Stimulated activated CD8-positive, alpha-beta memory T cell treated with anti-CD3 and anti-CD28 coated beads, Interleukin-12 subunit alpha, Interleukin-12 subunit beta, amount 100 ng/mL, for 4 hours (primary cell): ENCODE data around the gene BFSP1.

Source experiments
- DNase-seq: peaks from one replicate; pipeline ENCODE4 v3.0.0-alpha.2; 2020; ENCODE audit warnings: low read depth

BFSP1 gene

DNA sequence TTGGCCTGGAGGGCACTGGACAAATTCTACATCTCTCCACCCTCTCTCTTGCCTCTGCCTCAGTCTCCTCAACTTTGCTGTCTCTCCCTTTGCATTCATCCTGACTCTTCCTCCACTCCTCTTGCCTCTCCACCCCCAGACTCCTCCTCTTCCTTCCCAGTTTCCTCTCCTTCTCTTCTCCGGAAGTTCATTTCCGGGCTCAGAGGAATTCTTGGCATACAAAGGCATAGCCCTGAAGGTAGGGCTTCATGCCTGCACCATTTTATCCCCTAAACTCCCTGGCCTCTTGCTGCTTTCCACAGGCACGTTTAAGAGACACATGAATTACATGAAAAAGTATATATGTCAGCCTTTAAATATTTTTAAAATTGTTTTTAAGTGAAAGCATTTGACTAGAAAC is 10.6 kb downstream of the BFSP1 start:
- no peak for DNase-seq

DNA sequence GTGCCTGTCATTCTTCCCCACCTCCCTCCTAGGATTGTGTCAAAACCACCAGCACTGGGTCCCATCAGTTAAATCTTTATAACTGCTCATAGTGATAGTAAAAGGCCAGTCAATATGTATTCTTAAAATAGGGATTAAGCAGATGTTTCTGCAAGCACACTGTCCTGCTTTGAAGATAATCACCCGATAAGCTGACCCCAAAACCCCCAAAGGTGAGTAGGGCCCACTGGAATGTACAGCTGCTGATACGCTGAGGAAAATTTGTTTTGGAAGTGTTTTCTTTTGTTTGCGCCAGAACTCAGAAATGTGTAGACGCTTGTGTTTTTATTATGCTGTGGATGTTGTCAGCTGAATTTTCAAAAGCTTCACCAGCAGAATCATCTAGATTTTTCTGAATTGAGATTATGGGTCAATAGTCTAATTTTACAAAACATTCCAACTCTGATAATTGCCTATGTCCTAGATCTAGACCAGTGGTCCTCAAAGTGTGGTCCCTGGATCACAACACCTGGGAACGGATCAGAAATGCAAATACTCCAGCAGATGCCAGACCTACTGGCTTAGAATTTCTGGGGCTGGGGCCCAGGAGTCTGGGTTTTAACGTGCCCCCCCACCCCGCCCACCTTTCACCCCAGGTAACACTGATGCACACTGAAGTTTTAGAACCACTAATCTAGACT is 11.4 kb downstream of the BFSP1 start:
- DNase-seq, result no peak

DNA sequence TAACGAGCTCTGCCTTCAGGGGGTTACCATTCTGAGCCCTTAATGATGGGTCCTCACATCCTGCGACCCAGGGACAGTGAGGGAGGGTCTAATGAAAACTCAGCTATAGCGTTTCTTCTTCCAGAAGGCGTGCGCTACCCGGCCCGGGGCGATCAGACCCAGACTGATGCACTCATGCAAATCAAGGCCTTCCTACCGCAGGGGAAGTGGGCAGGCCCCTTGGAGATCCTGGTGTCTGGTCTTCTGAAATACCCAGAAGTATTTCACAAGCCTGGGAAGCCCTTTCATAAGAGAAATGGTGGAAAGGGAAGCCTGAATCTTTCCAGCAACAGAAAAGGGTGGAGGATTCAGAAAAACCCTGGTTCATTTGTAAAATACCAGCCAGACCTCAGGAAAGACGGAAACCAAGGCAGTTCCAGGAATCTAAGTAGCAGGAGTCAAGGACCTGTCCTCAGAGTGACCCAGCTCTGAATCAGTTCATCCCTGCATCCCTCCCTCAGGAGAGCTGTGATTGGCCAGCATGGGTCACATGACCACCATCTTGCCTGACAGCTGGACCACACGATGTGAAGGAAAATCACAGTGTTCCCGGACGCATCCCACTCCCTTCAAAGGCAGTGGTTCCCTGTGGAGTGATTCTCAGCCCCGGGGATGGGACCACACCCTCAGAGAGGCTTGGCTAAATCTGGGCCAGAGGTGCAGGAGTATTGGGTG is 12.7 kb downstream of the BFSP1 start:
- DNase-seq, result no peak

DNA sequence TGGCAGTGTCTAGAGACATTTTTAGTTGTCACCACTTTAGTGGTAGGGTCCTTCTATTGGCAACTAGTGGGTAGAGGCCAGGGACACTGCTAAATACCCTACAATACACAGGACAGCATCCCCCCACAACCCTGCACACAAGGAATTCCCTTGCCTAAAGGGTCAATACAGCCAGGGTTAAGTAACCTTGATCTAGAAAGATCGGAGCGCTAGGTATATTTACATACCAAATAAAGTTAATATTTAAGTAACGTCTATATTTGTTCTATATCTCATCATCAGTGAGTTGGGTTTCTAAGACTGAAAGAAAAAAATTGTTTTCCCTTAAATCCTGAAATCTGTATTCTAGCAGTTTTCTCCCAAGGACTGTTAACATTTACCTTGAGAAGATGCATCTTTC is 16.1 kb downstream of the BFSP1 start:
- no peak for DNase-seq

DNA sequence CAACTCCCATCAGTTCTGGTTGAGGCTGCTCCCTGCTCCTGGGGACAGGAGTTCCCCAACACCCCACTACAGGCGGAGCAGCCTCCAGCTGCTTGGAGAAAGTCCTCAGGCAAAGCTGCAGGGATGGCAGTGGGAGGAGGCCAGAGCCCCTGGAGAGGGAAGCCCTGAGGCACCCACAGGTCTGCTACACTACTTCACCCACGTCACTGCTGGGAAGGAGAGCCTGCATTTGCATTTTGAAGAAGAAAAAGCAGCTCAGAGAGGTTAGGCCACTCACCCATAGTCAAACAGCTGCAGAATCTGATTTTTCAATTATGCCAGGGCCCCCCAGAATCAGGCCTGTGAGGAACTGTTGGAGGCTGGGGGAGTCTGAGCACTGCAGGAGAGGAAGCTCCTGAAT is 17.2 kb downstream of the BFSP1 start:
- no peak for DNase-seq

DNA sequence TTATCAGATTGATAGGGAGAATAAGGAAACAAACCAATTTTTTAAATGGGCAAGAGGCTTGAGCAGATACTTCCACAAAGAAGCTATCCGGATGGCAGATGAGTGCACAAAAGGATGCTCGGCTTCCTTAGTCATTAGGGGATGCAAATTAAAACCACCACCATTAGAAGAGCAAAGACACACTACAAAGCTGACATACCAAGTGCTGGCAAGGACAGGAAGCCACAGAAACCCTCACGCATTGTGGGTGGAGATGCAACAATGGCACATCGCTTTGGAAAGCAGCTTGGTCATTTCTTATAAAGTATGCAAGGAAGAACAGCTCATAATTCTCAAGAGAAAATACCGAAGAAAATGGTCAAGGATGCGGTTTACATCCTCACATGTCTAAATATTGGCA is 19.8 kb downstream of the BFSP1 start:
- no peak for DNase-seq

DNA sequence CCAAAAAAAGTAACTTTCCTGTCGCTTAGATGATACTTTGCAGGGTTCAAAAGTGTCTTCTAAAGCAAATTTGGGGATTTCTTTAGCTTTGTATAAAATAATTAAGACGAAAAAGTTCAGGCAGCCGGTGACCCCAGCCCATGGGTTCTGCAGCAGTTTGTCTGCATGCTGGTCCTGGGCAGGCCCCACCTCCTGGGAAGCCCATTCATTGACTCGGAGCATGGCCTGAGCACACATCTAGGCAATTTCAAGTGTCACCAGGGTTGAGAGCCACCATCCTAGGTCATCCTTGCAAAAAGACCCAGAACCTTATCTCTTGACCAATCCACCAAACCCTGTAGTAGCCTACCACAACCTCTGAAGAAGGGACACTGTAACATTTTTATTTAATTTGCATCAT is 20.6 kb downstream of the BFSP1 start:
- DNase-seq, result no peak

DNA sequence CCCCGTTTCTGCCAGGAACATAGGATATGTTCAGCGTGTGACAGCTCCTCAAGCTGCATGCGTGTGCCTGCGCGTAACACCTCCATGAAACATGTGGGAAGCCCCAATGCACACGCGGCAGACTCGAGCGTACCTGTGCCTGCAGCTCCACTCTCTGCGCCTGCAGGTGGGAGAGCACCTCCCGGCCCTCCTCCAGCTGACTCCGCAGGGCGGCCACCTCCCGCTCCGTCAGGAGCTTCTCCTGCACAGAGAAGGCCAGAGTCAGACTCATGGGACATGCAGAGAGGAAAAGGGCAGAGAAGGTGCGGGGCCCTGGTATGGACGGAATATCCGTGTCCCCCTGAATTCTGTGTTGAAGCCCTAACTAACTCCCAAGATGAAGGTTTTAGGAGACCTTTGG is 22.4 kb downstream of the BFSP1 start:
- no peak for DNase-seq

DNA sequence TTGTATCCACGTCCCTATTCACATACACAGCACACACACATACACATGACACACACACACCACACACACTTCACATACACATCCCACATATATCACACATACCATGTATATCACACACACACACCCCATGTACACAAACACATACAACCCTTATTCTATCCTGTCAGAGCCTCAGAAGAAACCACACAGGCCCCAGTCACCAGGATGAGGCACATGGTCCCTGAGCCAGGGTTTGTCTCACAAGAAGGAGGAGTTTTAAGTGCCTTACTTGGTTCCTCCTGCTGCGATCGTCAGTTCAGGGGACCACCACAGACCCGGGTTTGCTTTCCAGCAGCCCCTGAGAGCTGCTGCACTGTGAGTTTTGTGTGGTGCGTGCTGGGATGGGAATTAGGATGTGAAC is 23.6 kb downstream of the BFSP1 start:
- DNase-seq, result no peak

DNA sequence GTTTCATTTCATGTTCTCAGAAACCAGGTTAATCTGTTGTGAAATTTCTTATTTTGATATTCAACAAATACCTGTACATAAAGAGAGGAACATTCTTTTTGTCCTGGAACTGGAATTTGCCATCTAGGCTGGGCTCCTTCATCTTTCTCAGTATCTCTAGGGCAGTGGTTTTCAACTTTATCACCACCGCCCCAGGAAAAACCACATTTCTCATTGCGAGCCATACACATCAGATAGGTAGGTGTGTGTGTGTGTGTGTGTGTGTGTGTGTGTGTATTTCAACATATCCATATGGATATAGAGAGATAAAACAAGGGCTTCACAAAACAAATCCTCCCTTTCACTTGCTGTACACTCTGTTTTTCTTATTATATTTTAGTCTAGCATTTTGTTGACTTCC is 24.1 kb downstream of the BFSP1 start:
- DNase-seq, result no peak

DNA sequence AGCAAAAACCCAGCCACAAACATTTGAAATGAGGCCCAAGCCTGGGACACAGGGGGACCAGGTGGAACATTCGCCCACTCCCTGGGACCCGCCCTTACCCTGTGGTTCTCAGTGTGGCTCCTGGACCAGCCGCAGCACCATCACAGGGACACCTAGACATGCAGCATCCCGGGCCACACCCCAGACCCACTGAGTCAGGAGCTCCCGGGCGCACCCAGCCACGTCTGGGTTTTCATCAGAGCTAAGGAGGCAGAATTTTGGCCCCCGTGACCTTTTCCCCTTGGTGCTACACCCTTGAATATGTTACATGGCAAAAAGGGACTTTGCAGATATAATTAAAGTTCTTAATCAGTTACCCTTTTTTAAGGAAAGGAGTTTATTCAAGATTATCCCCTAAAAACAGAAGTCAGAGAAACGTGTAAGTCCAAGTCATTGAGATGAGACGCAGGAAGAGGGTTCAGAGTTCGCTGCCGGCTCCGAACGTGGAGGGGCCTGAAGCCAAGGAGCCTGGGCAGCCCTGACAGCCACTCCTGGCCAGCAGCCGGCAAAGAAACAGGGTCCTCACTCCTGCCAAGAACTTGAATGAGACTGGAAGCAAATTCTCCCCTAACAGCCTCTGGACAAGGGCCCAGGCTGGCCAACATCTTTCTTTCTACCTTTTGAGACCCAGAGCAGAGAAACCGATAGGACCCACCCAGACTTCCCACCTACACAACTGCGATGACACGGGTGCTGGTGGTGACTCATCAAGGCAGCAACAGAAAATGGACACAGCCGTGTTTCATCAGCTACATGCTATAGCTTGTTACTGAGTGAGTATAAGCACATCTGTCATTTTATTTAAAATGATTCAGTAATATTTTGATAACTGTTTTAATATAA is 25.3 kb downstream of the BFSP1 start:
- peak; percentile 54 for DNase-seq

DNA sequence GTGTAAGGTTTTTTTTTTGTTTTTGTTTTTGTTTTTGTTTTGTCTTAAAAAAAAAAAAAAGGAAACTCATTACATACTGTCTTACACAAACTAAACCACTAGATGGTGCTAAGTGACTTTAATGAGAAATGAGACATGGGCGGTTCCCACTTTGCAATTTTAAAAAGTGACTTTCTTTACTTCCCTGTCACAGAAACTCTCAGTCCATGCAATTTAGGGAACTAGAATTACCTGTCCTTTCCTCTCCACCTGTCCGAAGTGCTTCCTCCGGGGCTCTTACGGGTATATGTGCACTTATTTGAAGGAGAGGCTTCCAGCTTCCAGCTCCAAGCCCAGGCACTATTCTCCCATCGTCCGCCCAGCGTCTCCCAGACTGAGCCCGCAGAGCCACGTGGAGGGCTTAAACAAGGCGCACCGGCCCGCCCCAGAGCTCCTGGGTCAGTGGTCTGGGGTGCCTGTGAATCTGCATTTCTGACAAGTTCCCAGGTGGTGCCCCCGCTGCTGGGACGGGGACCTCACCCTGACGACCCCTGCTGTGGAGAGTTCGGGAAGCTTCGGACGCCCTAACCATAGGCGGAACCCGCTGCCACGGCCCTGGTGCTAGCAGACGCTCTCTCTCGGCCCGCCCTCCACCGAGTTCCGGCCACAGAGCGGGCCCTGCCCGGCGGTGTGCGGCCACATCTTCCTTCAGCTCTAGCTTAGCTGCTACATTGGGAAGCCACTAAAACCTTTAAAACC is 26.1 kb downstream of the BFSP1 start:
- peak; percentile 37 for DNase-seq

DNA sequence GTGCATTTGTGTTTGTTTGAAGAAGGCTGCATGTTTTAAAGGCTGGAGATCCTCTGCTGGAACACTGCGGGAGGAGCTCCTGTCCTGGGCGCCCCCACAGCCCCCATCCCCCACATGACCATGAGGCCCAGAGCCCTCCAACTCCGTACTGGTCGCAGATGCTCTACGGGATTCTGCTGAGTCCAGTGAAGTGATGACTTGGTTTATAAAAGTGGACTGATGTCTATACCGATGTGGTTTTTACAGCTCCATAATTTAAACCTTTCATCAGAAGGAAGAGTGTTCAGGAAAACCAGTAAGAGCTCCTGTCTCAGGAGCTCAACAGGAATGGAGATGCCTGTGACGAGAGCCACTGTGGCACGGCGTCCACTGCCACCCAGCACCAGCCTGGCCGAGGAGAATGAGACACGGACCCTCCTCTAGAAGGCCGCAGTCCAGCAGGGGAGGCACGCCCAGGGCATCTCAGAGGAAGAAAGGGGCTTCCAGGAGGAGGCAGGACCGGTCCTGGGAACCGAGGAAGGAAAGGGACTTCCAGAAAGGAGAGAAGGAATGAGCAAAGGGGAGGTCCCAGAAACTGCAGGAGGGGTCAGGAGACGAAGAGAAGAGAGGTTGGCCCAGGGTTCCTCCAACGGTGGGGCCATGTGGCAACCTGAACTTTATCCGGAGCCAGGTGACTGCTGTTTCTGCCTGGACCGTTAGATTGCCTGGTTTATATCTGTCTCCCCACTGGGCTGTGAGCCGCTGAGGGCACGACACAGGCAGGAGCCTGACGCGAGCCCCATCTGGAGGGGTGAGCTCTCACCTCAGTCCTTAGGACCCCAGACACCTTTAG is 26.9 kb downstream of the BFSP1 start:
- DNase-seq, result no peak

DNA sequence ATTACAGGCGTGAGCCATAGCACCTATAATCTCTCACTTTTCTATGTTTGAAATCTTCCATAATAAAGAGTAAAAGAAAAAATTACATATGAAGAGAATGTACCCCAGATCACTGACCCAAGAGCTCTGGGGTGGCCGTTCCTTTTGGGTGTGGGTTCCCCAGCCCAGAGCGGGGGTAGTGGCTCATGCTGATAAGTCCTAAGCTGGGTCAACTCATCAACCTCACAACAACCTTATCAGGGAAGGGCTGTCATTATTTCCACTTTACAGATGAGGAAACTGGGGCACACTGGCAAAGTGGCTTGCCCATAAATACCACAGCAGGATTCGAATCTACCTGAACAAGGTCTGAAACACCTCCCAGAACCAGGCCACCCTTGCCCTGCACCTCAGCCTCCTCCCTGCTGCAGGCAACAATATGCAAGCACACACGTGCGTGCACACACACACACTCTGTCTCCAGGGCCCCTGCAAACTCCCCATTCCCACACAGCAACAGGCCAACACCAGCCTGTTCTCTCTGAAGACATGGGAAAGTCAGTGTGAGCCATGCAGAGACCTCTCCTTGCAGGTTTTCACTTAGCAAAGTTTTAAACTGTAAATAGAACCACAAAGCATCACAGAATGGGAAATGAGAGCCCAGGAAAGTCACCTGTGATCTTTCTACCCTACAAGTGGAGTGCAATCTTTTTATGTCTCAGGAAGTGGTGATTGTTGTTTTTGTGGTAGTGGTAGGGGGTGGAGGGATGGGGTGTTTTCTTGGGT is 27.7 kb downstream of the BFSP1 start:
- no peak for DNase-seq

DNA sequence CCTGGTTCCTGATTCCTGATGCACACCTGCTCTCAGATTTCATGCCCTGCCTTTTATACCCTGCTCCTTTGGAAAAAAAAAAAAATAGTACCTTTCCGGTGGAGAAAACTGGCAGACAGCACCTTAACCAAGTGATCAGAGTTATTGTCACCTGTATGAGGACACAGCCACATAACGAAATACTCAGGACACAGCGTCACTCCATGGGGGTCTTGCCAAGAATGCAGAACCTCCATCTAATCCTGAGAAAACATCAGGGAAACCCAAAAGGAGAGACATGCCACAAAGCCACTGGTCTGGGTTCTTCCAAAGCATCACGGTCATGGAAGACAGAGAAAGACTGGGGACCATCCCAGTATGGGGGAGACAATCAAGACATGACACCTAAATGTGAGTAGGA is 29.1 kb downstream of the BFSP1 start:
- no peak for DNase-seq

DNA sequence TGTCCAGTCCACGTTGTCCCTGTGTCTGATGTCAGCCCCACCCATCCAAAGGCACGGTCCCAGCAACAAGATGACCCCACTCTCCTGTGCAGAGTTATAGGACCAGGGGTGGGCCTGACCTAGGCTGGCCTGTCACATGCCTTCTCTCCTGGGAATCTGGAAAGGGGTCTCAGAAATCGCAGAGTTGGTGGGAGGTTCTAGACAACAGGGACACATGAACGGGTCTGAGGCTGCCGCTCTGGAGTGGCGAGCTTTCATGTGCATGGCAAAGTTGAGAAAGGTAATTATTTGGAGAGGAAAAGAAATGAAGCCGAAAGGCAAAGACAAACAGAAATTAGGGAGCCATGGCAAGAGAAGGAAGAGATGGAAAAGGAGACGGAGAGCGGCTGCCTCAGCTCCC is 29.5 kb downstream of the BFSP1 start:
- no peak for DNase-seq

DNA sequence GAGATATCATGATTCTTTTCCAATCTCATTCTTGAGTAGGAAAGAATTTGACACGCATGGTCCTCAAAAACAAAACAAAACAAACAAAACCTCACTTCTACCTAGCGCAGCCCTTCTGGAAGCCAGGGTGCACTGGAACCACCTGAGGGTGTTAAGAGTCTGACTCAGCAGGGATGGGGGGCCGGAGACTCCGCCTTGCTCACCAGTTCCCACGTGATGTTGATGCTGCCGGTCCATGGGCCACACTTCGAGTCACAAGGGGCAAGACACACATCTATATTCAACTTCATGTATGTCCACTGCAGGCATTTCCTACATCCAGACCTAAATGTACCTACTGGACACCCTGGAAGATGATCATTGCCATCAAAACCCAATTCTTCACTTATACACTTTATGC is 30.4 kb downstream of the BFSP1 start:
- DNase-seq, result no peak

DNA sequence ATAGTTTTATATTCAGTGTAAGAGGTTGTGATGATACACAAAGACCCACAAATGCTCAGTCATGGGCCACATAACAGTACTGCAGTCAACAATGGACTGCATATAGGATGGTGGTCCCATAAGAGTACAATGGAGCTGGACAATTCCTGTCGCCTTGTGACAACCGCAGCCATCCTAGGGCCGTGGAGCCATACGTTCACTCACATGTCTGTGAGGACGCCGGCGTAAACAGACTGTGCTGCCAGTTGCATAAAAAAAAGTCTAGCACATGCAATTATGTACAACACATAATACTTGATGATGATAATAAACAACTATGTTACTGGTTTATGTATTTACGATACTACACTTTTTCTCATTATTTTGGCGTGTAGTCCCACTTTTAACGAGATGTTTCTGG is 30.9 kb downstream of the BFSP1 start:
- no peak for DNase-seq

DNA sequence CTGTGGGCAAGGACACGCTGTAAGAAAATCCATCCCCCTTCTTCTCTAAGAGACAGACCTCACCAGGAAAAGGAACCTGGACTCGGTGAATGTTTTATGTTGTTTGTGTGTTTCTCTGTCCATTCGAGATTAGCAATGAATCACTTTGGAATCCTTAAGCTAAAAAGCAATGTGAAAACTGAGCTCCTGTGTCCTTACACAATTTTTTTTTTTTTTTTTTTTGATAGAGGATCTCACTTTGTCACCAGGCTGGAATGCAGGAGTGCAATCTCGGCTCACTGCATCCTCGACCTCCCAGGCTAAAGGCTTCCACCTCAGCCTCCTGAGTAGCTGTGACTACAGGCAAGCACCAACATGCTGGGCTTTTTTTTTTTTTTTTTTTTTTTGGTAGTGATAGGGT is 32.1 kb downstream of the BFSP1 start:
- DNase-seq, result no peak

DNA sequence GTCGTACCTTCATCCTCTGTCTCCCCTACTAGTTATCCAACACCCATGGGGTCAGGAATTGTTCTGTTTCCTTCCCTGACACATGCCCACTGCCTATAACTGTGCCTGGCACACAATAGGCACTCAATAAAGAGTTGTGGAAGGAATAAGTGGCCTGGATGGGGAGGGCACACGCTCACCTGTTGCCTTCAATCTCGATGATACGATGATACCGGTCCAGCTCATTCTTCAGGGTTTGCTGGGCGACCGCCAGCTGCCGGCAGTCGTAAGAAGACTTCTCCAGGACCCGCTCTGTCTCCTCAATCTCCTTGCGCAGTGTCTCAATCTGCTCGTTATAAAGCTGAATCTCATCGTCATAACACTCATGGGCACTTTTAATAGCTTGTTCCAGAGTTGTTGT is 32.5 kb downstream of the BFSP1 start:
- no peak for DNase-seq
